NK-92 (cell line): ENCODE data around the gene ENTHD1.
"Not testable (repeated sequence)": the region's sequence is repeated elsewhere in the genome, so short reads cannot be mapped to it uniquely, and the experiment has no call there.

ENCODE experiments used
- DNase-seq: peaks from one replicate; lab custom pipeline; 2025; ENCODE audit not compliant: unreplicated experiment; lab: John Stamatoyannopoulos, UW

ENTHD1 gene

DNA sequence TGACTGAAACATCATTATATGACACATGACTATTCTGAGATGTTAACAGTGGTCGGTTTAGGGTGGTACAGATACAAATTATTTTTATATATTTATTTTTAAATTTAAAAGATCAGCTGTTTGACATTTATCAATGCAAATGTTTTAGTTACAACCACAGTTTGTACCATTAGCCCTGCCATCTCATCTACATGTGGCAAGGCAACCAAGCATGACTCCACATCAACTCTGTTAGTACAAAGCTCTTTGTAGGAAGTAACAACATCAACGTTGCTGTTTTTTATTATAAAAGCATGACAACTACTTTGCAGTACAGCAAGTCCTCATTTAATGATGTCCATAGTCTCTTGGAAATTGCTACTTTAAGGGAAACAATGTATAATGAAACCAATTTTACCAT, 40.8 kb downstream of the ENTHD1 start:
- DNase-seq: no peak

- no peak for DNase-seq
Observed at GRCh38 chr22:39851606-39852315, 41.8 kb downstream of the ENTHD1 start.

DNA sequence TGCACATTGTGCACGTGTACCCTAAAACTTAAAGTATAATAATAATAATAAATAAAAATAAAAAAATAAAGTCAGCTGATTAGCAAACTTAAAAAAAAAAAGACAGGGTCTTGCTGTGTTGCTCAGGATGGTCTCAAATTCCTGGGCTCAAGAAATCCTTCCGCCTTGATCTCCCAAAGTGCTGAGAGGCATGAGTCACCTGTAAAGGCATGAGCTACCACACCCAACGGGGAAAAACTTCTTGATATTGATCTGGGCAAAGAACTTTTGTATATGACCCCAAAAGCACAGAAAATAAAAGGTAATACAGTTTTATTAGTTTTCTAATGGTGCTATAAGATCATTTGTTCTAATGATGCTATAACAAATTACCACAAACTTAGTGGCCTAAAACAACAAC, 46.1 kb downstream of the ENTHD1 start:
- no peak for DNase-seq

GRCh38 chr22:39846539-39846938, 47.0 kb downstream of the ENTHD1 start:
- not testable (repeated sequence) for DNase-seq

GRCh38 chr22:39845529-39845928, 48.0 kb downstream of the ENTHD1 start:
- no peak for DNase-seq

- DNase-seq: no peak
Observed at GRCh38 chr22:39839917-39840510, 53.5 kb downstream of the ENTHD1 start.

DNA sequence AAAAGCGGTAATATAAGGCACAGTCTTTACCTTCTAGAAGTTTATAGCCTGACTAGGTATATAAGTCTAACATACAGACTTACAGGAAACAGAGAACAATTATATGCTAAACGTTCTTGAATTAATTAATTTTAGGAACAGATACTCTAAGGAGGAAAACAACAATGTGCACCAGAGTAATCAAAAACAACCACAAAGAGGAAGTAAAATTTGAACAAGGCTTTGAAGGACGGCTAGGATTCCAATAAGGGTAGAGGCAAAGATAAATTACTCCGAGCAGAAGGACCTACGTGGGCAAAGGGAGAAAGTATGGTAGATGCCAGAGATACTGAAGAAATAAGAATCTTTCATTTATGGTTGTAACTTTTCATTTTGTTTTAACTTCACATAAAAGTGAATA, 54.4 kb downstream of the ENTHD1 start:
- no peak for DNase-seq

GRCh38 chr22:39833610-39834009, 60.0 kb downstream of the ENTHD1 start:
- DNase-seq: no peak

GRCh38 chr22:39833093-39833492, 60.5 kb downstream of the ENTHD1 start:
- DNase-seq: no peak

DNA sequence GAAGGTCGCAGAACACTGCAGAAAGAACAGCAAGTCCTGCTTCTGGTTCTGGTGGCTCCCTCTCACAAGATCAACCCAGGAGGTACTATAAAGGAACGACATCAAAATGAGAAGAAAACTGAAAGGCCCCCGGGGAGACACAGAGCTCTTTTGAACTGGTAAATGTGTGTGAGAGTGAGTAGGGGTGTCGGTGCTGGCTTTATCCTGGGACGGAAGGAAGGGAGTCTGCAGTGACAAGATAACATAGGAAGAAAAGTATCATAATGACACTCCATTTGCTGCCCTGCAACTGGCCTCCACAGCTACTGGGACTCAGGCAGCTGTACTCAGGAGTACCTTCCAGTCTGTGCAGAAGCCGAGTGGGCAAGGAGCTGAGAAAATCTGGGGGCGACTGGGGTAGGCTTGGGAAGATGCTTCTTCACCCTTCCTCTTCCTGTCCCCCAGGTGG, 60.9 kb downstream of the ENTHD1 start:
- DNase-seq: no peak

GRCh38 chr22:39825661-39826102, 67.9 kb downstream of the ENTHD1 start:
- DNase-seq: no peak

DNA sequence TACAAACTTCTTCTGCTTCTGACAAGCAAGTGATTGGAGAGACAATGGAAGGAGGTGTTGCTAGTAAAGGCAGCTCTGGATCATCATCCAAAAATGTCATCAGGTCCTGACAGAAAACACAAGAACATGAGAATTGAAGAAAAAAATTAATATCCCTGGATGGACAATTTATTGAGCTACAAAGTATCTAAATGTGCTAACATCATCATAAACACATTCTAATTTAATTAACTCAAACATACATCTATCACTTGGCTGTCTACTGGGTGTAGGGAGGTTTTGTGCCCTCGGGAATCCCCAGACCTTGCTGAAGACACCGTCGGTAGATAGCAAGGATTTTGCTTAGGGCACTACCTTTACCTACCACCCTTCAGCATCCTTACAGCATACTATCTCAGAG, 72.6 kb downstream of the ENTHD1 start:
- DNase-seq: no peak

- DNase-seq: no peak
Observed at GRCh38 chr22:39820256-39820655, 73.3 kb downstream of the ENTHD1 start.

GRCh38 chr22:39819429-39819828, 74.1 kb downstream of the ENTHD1 start:
- DNase-seq: no peak

- no peak for DNase-seq
Observed at GRCh38 chr22:39818094-39818493, 75.5 kb downstream of the ENTHD1 start.

GRCh38 chr22:39815932-39816331, 77.6 kb downstream of the ENTHD1 start:
- no peak for DNase-seq

DNA sequence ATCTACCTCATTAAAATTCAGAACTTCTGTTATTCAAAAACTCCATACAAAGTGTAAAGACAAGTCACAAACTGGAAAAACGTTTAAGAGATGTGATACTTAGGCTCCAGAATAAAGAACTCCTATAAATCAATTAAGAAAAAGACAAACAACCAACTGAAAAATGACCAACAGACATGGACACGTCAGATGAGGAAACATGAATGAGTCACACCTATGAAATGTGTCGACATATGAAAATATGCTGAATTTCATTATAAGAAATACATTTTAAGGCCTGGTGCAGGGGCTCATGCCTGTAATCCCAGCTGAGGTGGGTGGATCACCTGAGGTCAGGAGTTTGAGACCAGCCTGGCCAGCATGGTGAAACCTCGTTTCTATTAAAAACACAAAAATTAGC, 78.7 kb downstream of the ENTHD1 start:
- no peak for DNase-seq

GRCh38 chr22:39809772-39810557, 83.6 kb downstream of the ENTHD1 start:
- DNase-seq: no peak

- no peak for DNase-seq
Observed at GRCh38 chr22:39808081-39808480, 85.5 kb downstream of the ENTHD1 start.

- no peak for DNase-seq
Observed at GRCh38 chr22:39806109-39806508, 87.5 kb downstream of the ENTHD1 start.

DNA sequence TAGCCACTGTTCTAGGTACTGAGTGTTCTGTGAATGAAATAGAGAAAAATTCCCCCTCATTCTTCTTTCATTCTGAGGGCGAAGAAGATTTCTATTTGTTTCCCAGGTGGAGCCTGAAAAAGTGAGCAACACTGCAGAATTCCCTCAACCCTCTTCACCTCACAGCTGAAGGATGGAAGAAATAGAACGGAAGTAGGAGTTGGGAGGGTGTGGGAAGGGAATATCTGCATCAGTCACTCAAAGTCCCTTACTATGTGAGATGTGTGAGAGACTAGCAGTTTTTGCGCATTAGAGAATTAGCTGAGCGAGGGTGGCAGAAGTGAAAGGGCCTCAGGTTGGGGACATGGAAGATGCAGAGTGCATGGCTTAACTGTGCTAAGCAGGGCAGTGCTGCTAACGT, 88.4 kb downstream of the ENTHD1 start:
- no peak for DNase-seq

DNA sequence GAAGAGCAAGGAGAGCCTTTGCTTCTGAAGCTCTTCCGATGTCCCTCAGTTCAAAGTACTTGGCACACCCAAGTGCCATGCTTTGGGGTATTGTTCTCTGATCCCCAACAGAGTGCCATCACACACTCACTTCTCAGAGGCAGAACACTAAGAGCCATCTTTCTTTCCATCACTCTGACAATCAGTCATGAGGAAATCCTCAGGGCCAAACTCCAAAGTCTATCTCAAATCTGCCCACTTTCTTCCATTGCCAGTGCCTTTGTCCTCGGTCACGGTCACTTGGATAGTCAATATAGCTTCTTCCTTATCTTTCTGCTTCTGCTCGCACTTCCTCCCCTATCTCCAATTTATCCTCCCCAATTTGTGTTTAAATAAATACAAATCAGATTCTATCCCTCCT, 90.9 kb downstream of the ENTHD1 start:
- DNase-seq: no peak
